Activated naive CD4-positive, alpha-beta T cell treated with anti-CD3 and anti-CD28 coated beads for 36 hours (primary cell): ENCODE data around the gene MARCHF10. TPM values are rescaled to one million over a fixed set of nuclear protein-coding genes. Genes with fewer than 3 reads are reported as not detected.
"Not testable (repeated sequence)": the region's sequence is repeated elsewhere in the genome, so short reads cannot be mapped to it uniquely, and the experiment has no call there.

Source experiments
- CTCF ChIA-PET: fragments of 350-600 bp; sonication (Branson Sonifier 250); formaldehyde crosslinking; loops from one replicate; lab custom pipeline; 2021; ENCODE audit warnings: antibody characterized with exemption; lab: Charles Lee
- DNase-seq: peaks from one replicate; pipeline ENCODE4 v3.0.0-alpha.2; 2020
- H3K27ac Mint-ChIP-seq: one replicate; pipeline ENCODE4 v1.8.0; 2021; ENCODE audit warnings: mild to moderate bottlenecking, mixed read lengths
- H3K27me3 Mint-ChIP-seq: one replicate; pipeline ENCODE4 v1.8.0; 2021; ENCODE audit warnings: low read depth, mixed read lengths
- H3K36me3 Mint-ChIP-seq: one replicate; pipeline ENCODE4 v1.8.0; 2021; ENCODE audit warnings: low read depth, mixed read lengths
- H3K4me1 Mint-ChIP-seq: one replicate; pipeline ENCODE4 v1.8.0; 2021; ENCODE audit warnings: low read depth, mixed read lengths
- H3K4me3 Mint-ChIP-seq: one replicate; pipeline ENCODE4 v1.8.0; 2021; ENCODE audit warnings: mild to moderate bottlenecking, moderate library complexity, mixed read lengths
- H3K9me3 Mint-ChIP-seq: one replicate; pipeline ENCODE4 v1.8.0; 2021; ENCODE audit warnings: mixed read lengths
- intact Hi-C: fragments of 100-400 bp; cut with micrococcal nuclease; formaldehyde crosslinking; loops from one replicate; pipeline ENCODE4 v1.15.1; 2023
- total RNA-seq, 2 experiments: library from RNA; stranded (reverse); gene quantifications; one replicate each; pipeline ENCODE4 v1.2.3, GENCODE V29; 2021

Gene MARCHF10
- total RNA-seq: not detected

GRCh38 chr17:62807812-62808575, at the start of gene MARCHF10:
Gene MARCHF10 (minus strand): TSS chr17:62808314. CDS start chr17:62801735, 6,579 bp downstream.
- no peak within 1 kb of the TSS for H3K27ac Mint-ChIP-seq
- H3K4me3 Mint-ChIP-seq: no peak within 1 kb of the TSS
- intact Hi-C loops: no loop called here
- H3K36me3 Mint-ChIP-seq: no peaks in the 10 kb centered on the region
- peak; percentile 31 for DNase-seq
- H3K27me3 Mint-ChIP-seq: peaks cover 40% of the 10 kb centered on the region
- H3K4me1 Mint-ChIP-seq: peaks cover 5% of the 10 kb centered on the region
- no peaks in the 10 kb centered on the region for H3K9me3 Mint-ChIP-seq
- CTCF ChIA-PET: no interaction called here

GRCh38 chr17:62857526-62857925, 49.4 kb upstream of the MARCHF10 start:
- H3K9me3 Mint-ChIP-seq: no peaks in the 10 kb centered on the region
- no peaks in the 10 kb centered on the region for H3K4me1 Mint-ChIP-seq
- DNase-seq: no peak
- CTCF ChIA-PET: interaction anchor here (0.7 kb wide), 1 partner anchor 400 kb away, joined by 3 read pairs; no protein-coding TSS in a partner anchor
- H3K4me3 Mint-ChIP-seq: no peak overlapping the region
- H3K27me3 Mint-ChIP-seq: peaks cover 4% of the 10 kb centered on the region
- no peak overlapping the region for H3K27ac Mint-ChIP-seq
- intact Hi-C loops: no loop called here
- H3K36me3 Mint-ChIP-seq: no peaks in the 10 kb centered on the region

- H3K36me3 Mint-ChIP-seq: no peaks in the 10 kb centered on the region
- no peaks in the 10 kb centered on the region for H3K4me1 Mint-ChIP-seq
- no peak overlapping the region for H3K27ac Mint-ChIP-seq
- H3K9me3 Mint-ChIP-seq: no peaks in the 10 kb centered on the region
- peaks cover 1% of the 10 kb centered on the region for H3K27me3 Mint-ChIP-seq
- intact Hi-C loops: no loop called here
- H3K4me3 Mint-ChIP-seq: no peak overlapping the region
- CTCF ChIA-PET: no interaction called here
- DNase-seq: no peak
Observed at GRCh38 chr17:62856594-62856993, 48.5 kb upstream of the MARCHF10 start.

- Mint-ChIP-seq H3K9me3 (no peaks in the 10 kb centered on the region), H3K4me1 (no peaks in the 10 kb centered on the region), H3K4me3 (no peak overlapping the region), H3K27ac (no peak overlapping the region), H3K27me3 (peaks cover 4% of the 10 kb centered on the region), H3K36me3 (no peaks in the 10 kb centered on the region)
- intact Hi-C loops: no loop called here
- CTCF ChIA-PET: no interaction called here
- DNase-seq: no peak
Observed at GRCh38 chr17:62855156-62855555, 47.0 kb upstream of the MARCHF10 start.

GRCh38 chr17:62854098-62854680, 46.1 kb upstream of the MARCHF10 start:
- Mint-ChIP-seq H3K27me3 (peaks cover 4% of the 10 kb centered on the region), H3K9me3 (no peaks in the 10 kb centered on the region), H3K4me1 (no peaks in the 10 kb centered on the region), H3K27ac (no peak overlapping the region), H3K4me3 (no peak overlapping the region), H3K36me3 (no peaks in the 10 kb centered on the region)
- DNase-seq: no peak
- CTCF ChIA-PET: no interaction called here
- intact Hi-C loops: no loop called here

GRCh38 chr17:62852195-62852594, 44.1 kb upstream of the MARCHF10 start:
- Mint-ChIP-seq H3K36me3 (no peaks in the 10 kb centered on the region), H3K4me3 (no peak overlapping the region), H3K27me3 (peaks cover 4% of the 10 kb centered on the region), H3K9me3 (no peaks in the 10 kb centered on the region), H3K27ac (no peak overlapping the region), H3K4me1 (no peaks in the 10 kb centered on the region)
- intact Hi-C loops: no loop called here
- CTCF ChIA-PET: no interaction called here
- DNase-seq: no peak

- intact Hi-C loops, H3K9me3 Mint-ChIP-seq, DNase-seq, CTCF ChIA-PET, H3K27me3 Mint-ChIP-seq, H3K36me3 Mint-ChIP-seq, H3K27ac Mint-ChIP-seq, H3K4me3 Mint-ChIP-seq, H3K4me1 Mint-ChIP-seq: not testable (repeated sequence)
Observed at GRCh38 chr17:62849591-62850415, 41.7 kb upstream of the MARCHF10 start.

- no peak overlapping the region for H3K4me3 Mint-ChIP-seq
- H3K9me3 Mint-ChIP-seq: peaks cover 2% of the 10 kb centered on the region
- CTCF ChIA-PET: no interaction called here
- DNase-seq: no peak
- H3K36me3 Mint-ChIP-seq: no peaks in the 10 kb centered on the region
- H3K27me3 Mint-ChIP-seq: peaks cover 6% of the 10 kb centered on the region
- H3K27ac Mint-ChIP-seq: no peak overlapping the region
- intact Hi-C loops: no loop called here
- H3K4me1 Mint-ChIP-seq: no peaks in the 10 kb centered on the region
Observed at GRCh38 chr17:62848334-62848733, 40.2 kb upstream of the MARCHF10 start.

- Mint-ChIP-seq H3K36me3 (no peaks in the 10 kb centered on the region), H3K9me3 (peaks cover 2% of the 10 kb centered on the region), H3K27me3 (peaks cover 6% of the 10 kb centered on the region), H3K4me1 (no peaks in the 10 kb centered on the region), H3K27ac (no peak overlapping the region), H3K4me3 (no peak overlapping the region)
- CTCF ChIA-PET: no interaction called here
- DNase-seq: no peak
- intact Hi-C loops: no loop called here
Observed at GRCh38 chr17:62847426-62847825, 39.3 kb upstream of the MARCHF10 start.

- DNase-seq: no peak
- Mint-ChIP-seq H3K9me3 (peaks cover 2% of the 10 kb centered on the region), H3K4me1 (no peaks in the 10 kb centered on the region), H3K27ac (no peak overlapping the region), H3K4me3 (no peak overlapping the region), H3K27me3 (peaks cover 13% of the 10 kb centered on the region), H3K36me3 (no peaks in the 10 kb centered on the region)
- CTCF ChIA-PET: no interaction called here
- intact Hi-C loops: no loop called here
Observed at GRCh38 chr17:62840871-62841270, 32.8 kb upstream of the MARCHF10 start.

- H3K27ac Mint-ChIP-seq, H3K9me3 Mint-ChIP-seq, H3K4me3 Mint-ChIP-seq, intact Hi-C loops, H3K36me3 Mint-ChIP-seq, H3K27me3 Mint-ChIP-seq, H3K4me1 Mint-ChIP-seq, CTCF ChIA-PET, DNase-seq: not testable (repeated sequence)
Observed at GRCh38 chr17:62833816-62834215, 25.7 kb upstream of the MARCHF10 start.

GRCh38 chr17:62832405-62832804, 24.3 kb upstream of the MARCHF10 start:
- CTCF ChIA-PET: no interaction called here
- Mint-ChIP-seq H3K4me1 (no peaks in the 10 kb centered on the region), H3K27ac (no peak overlapping the region), H3K4me3 (no peak overlapping the region), H3K36me3 (no peaks in the 10 kb centered on the region), H3K9me3 (no peaks in the 10 kb centered on the region), H3K27me3 (peaks cover 4% of the 10 kb centered on the region)
- intact Hi-C loops: no loop called here
- no peak for DNase-seq
